Mesendoderm (in vitro differentiated cells): ENCODE measurements around the gene EVA1C.
"Not testable (repeated sequence)": the region's sequence is repeated elsewhere in the genome, so short reads cannot be mapped to it uniquely, and the experiment has no call there.

Experiments
- DNase-seq: peaks from one replicate; pipeline ENCODE4 v3.0.0; 2013
- H2AK5ac ChIP-seq: 2 replicates; pipeline ENCODE4 v1.6.1; 2013; ENCODE audit warnings: low read length, inconsistent platforms
- H2BK120ac ChIP-seq: 2 replicates; pipeline ENCODE4 v1.6.1; 2013; ENCODE audit warnings: low read depth, mild to moderate bottlenecking, low read length, moderate library complexity, mixed read lengths
- H2BK15ac ChIP-seq: replicated peaks from 2 replicates; pipeline ENCODE4 v1.6.1; 2013; ENCODE audit warnings: low read depth, mild to moderate bottlenecking, moderate library complexity
- H2BK5ac ChIP-seq: 2 replicates; pipeline ENCODE4 v1.6.1; 2013; ENCODE audit warnings: low read length, inconsistent platforms
- H3K18ac ChIP-seq: 2 replicates; pipeline ENCODE4 v1.6.1; 2013; ENCODE audit warnings: mild to moderate bottlenecking, low read length, mixed read lengths
- H3K23ac ChIP-seq: one replicate; pipeline ENCODE4 v1.6.1; 2013; ENCODE audit warnings: low read length
- H3K27ac ChIP-seq: 2 replicates; pipeline ENCODE4 v1.5.1; 2013; ENCODE audit warnings: low read depth, mild to moderate bottlenecking, inconsistent platforms, low read length, moderate library complexity
- H3K27me3 ChIP-seq: 2 replicates; pipeline ENCODE4 v1.6.1; 2013; ENCODE audit warnings: low read length, control low read depth, mild to moderate bottlenecking, inconsistent platforms; ENCODE audit not compliant: insufficient read depth, poor library complexity
- H3K36me3 ChIP-seq: 2 replicates; pipeline ENCODE4 v1.6.1; 2013; ENCODE audit warnings: low read length, inconsistent platforms; ENCODE audit not compliant: control insufficient read depth, insufficient read depth
- H3K4ac ChIP-seq: one replicate; pipeline ENCODE4 v1.6.1; 2013; ENCODE audit warnings: low read depth, mild to moderate bottlenecking, low read length, moderate library complexity
- H3K4me1 ChIP-seq: 2 replicates; pipeline ENCODE4 v1.6.1; 2013; ENCODE audit warnings: low read depth, low read length, inconsistent platforms; ENCODE audit not compliant: control insufficient read depth
- H3K4me2 ChIP-seq: 2 replicates; pipeline ENCODE4 v1.6.1; 2013; ENCODE audit warnings: low read length
- H3K4me3 ChIP-seq: 2 replicates; pipeline ENCODE4 v1.5.1; 2013; ENCODE audit warnings: mild to moderate bottlenecking, low read length
- H3K56ac ChIP-seq: one replicate; pipeline ENCODE4 v1.6.1; 2013; ENCODE audit warnings: low read length
- H3K79me1 ChIP-seq: 2 replicates; pipeline ENCODE4 v1.6.1; 2013; ENCODE audit warnings: low read length, inconsistent platforms
- H3K79me2 ChIP-seq: 2 replicates; pipeline ENCODE4 v1.6.1; 2013; ENCODE audit warnings: mild to moderate bottlenecking, low read length; ENCODE audit not compliant: control insufficient read depth, insufficient read depth
- H3K9ac ChIP-seq: 2 replicates; pipeline ENCODE4 v1.6.1; 2013; ENCODE audit warnings: low read length, inconsistent platforms
- H4K5ac ChIP-seq: one replicate; pipeline ENCODE4 v1.6.1; 2013; ENCODE audit warnings: low read length
- H4K8ac ChIP-seq: one replicate; pipeline ENCODE4 v1.6.1; 2013; ENCODE audit warnings: low read depth, mild to moderate bottlenecking, control low read depth, low read length, moderate library complexity
- WGBS: extraction: QIAGEN DNeasy Blood & Tissue Kit; methylation state at CpG from one replicate; pipeline ENCODE4 v1.1.7; 2013; ENCODE audit warnings: low lambda C conversion rate, missing lambda C conversion rate; ENCODE audit not compliant: insufficient coverage; ENCODE audit errors: extremely low coverage; 5-methylcytosine and 5-hydroxymethylcytosine counted together

The EVA1C gene

GRCh38 chr21:32368386-32368785 lies 44.1 kb upstream of the EVA1C start:
- H3K36me3 ChIP-seq = peaks cover 26% of the 10 kb centered on the region
- no peak overlapping the region for H3K4ac ChIP-seq
- H2BK120ac ChIP-seq = no peak overlapping the region
- H2BK5ac ChIP-seq = no peak overlapping the region
- no peak overlapping the region for H4K5ac ChIP-seq
- no peak overlapping the region for H3K9ac ChIP-seq
- DNase-seq = no peak
- no peak overlapping the region for H3K4me3 ChIP-seq
- no peak overlapping the region for H4K8ac ChIP-seq
- H3K56ac ChIP-seq = no peak overlapping the region
- no peaks in the 10 kb centered on the region for H3K79me2 ChIP-seq
- H2AK5ac ChIP-seq = no peak overlapping the region
- no peaks in the 10 kb centered on the region for H3K4me1 ChIP-seq
- no peak overlapping the region for H3K27ac ChIP-seq
- no peak overlapping the region for H3K4me2 ChIP-seq
- no CpG with 5 or more reads among the region's 9 CpGs for WGBS
- H2BK15ac ChIP-seq = no peak overlapping the region
- peaks cover 2% of the 10 kb centered on the region for H3K79me1 ChIP-seq
- H3K18ac ChIP-seq = no peak overlapping the region
- H3K23ac ChIP-seq = no peak overlapping the region
- H3K27me3 ChIP-seq = no peaks in the 10 kb centered on the region

GRCh38 chr21:32368961-32369360 lies 43.5 kb upstream of the EVA1C start:
- not testable (repeated sequence) for H3K4me2 ChIP-seq, H3K9ac ChIP-seq, H3K4me1 ChIP-seq, DNase-seq, H4K5ac ChIP-seq, H3K56ac ChIP-seq, H4K8ac ChIP-seq, H2BK15ac ChIP-seq, H3K79me1 ChIP-seq, H3K27ac ChIP-seq, H3K18ac ChIP-seq, H3K4me3 ChIP-seq, H3K23ac ChIP-seq, H3K4ac ChIP-seq, H3K27me3 ChIP-seq, H2AK5ac ChIP-seq, H2BK5ac ChIP-seq, H2BK120ac ChIP-seq, H3K79me2 ChIP-seq
- no CpG with 5 or more reads among the region's 1 CpG for WGBS
- H3K36me3 ChIP-seq = peaks cover 26% of the 10 kb centered on the region

- no peak overlapping the region for H2BK5ac ChIP-seq
- H4K5ac ChIP-seq = no peak overlapping the region
- no peak overlapping the region for H3K56ac ChIP-seq
- H3K4me2 ChIP-seq = no peak overlapping the region
- H3K27ac ChIP-seq = no peak overlapping the region
- H3K79me1 ChIP-seq = peaks cover 2% of the 10 kb centered on the region
- no peak overlapping the region for H4K8ac ChIP-seq
- H2BK120ac ChIP-seq = no peak overlapping the region
- H3K4ac ChIP-seq = no peak overlapping the region
- H2AK5ac ChIP-seq = no peak overlapping the region
- no peaks in the 10 kb centered on the region for H3K27me3 ChIP-seq
- H2BK15ac ChIP-seq = no peak overlapping the region
- no peak overlapping the region for H3K9ac ChIP-seq
- no peaks in the 10 kb centered on the region for H3K4me1 ChIP-seq
- no peak overlapping the region for H3K18ac ChIP-seq
- no CpG with 5 or more reads among the region's 6 CpGs for WGBS
- H3K79me2 ChIP-seq = no peaks in the 10 kb centered on the region
- no peak overlapping the region for H3K23ac ChIP-seq
- H3K4me3 ChIP-seq = no peak overlapping the region
- H3K36me3 ChIP-seq = peaks cover 27% of the 10 kb centered on the region
- DNase-seq = no peak
These were observed 41.3 kb upstream of the EVA1C start for GRCh38 chr21:32370998-32371766.

GRCh38 chr21:32371913-32372314 lies 40.6 kb upstream of the EVA1C start:
- Histone ChIP-seq H2AK5ac (no peak overlapping the region), H4K8ac (no peak overlapping the region), H2BK15ac (no peak overlapping the region), H3K23ac (no peak overlapping the region), H3K56ac (no peak overlapping the region), H3K4me3 (no peak overlapping the region), H3K9ac (no peak overlapping the region), H3K4me2 (no peak overlapping the region), H2BK120ac (no peak overlapping the region), H3K27me3 (no peaks in the 10 kb centered on the region), H3K36me3 (peaks cover 22% of the 10 kb centered on the region), H2BK5ac (no peak overlapping the region), H3K27ac (no peak overlapping the region), H3K4me1 (no peaks in the 10 kb centered on the region), H3K79me1 (peaks cover 2% of the 10 kb centered on the region), H3K4ac (no peak overlapping the region), H3K79me2 (no peaks in the 10 kb centered on the region), H4K5ac (no peak overlapping the region), H3K18ac (no peak overlapping the region)
- DNase-seq = no peak
- WGBS = no CpG with 5 or more reads among the region's 6 CpGs

- Histone ChIP-seq H3K79me1 (no peaks in the 10 kb centered on the region), H3K23ac (no peak overlapping the region), H2BK120ac (no peak overlapping the region), H3K27me3 (no peaks in the 10 kb centered on the region), H3K4me1 (no peaks in the 10 kb centered on the region), H3K4me2 (no peak overlapping the region), H2BK5ac (no peak overlapping the region), H3K18ac (no peak overlapping the region), H3K4me3 (no peak overlapping the region), H3K27ac (no peak overlapping the region), H3K4ac (no peak overlapping the region), H2BK15ac (no peak overlapping the region), H3K79me2 (no peaks in the 10 kb centered on the region), H4K5ac (no peak overlapping the region), H4K8ac (no peak overlapping the region), H3K56ac (no peak overlapping the region), H3K36me3 (peaks cover 17% of the 10 kb centered on the region), H2AK5ac (no peak overlapping the region), H3K9ac (no peak overlapping the region)
- no peak for DNase-seq
- WGBS = no CpG with 5 or more reads among the region's 3 CpGs
These were observed 39.8 kb upstream of the EVA1C start for GRCh38 chr21:32372755-32373154.

GRCh38 chr21:32377506-32377905 lies 35.0 kb upstream of the EVA1C start:
- Histone ChIP-seq H3K36me3 (peaks cover 8% of the 10 kb centered on the region), H4K5ac (no peak overlapping the region), H2BK5ac (no peak overlapping the region), H3K9ac (no peak overlapping the region), H3K4ac (no peak overlapping the region), H3K4me2 (no peak overlapping the region), H2BK15ac (no peak overlapping the region), H3K27me3 (no peaks in the 10 kb centered on the region), H3K79me1 (peaks cover 4% of the 10 kb centered on the region), H2BK120ac (no peak overlapping the region), H3K4me3 (no peak overlapping the region), H2AK5ac (no peak overlapping the region), H3K56ac (no peak overlapping the region), H3K23ac (no peak overlapping the region), H3K79me2 (no peaks in the 10 kb centered on the region), H4K8ac (no peak overlapping the region), H3K27ac (no peak overlapping the region), H3K4me1 (no peaks in the 10 kb centered on the region), H3K18ac (no peak overlapping the region)
- WGBS = no CpG with 5 or more reads among the region's 8 CpGs
- DNase-seq = no peak
